Spinal cord (tissue), 10 donors: ENCODE results near the gene TRABD2B. TPM values are rescaled to one million over a fixed set of nuclear protein-coding genes. Genes with fewer than 3 reads are reported as not detected.
A peak's percentile ranks its signal among the peaks of the same experiment; 100 is the strongest.

Source experiments
- DNase-seq, 6 donors: peaks; one replicate each; pipeline versions ENCODE4 v3.0.0 to v3.0.0-alpha.2; 2013 to 2015; ENCODE audit warnings: low spot score in 6 of 6, low read depth in 4 of 6
- H3K27ac ChIP-seq: one replicate; pipeline ENCODE4 v1.5.1; 2013; ENCODE audit warnings: low read depth, low read length, control low read depth
- H3K27me3 ChIP-seq: one replicate; pipeline ENCODE4 v1.6.1; 2013; ENCODE audit warnings: low read length; ENCODE audit not compliant: control insufficient read depth, insufficient read depth
- H3K36me3 ChIP-seq: one replicate; pipeline ENCODE4 v1.6.1; 2013; ENCODE audit warnings: low read length; ENCODE audit not compliant: control insufficient read depth, insufficient read depth
- H3K4me1 ChIP-seq: one replicate; pipeline ENCODE4 v1.6.1; 2013; ENCODE audit warnings: low read length; ENCODE audit not compliant: control insufficient read depth, insufficient read depth
- H3K4me3 ChIP-seq: one replicate; pipeline ENCODE4 v1.5.1; 2013; ENCODE audit warnings: low read depth, low read length, control low read depth
- H3K9me3 ChIP-seq: one replicate; pipeline ENCODE4 v1.6.1; 2013; ENCODE audit warnings: low read length; ENCODE audit not compliant: control insufficient read depth, insufficient read depth
- WGBS: methylation state at CpG from one replicate; pipeline ENCODE4 v1.1.5; 2013; ENCODE audit warnings: missing lambda C conversion rate; ENCODE audit not compliant: insufficient coverage; 5-methylcytosine and 5-hydroxymethylcytosine counted together
- polyA plus RNA-seq, 2 donors: library from polyadenylated mRNA; unstranded; fragments of 120-200 nt; gene quantifications; one replicate each; pipeline ENCODE4 v1.2.1, GENCODE V29; 2013; ENCODE audit not compliant: insufficient read length in 2 of 2
- total RNA-seq, 2 donors: library from RNA; depleted of rRNA in 1 of 2; stranded (reverse); fragments of 120-200 nt in 1 of 2; fragments of >200 nt in 1 of 2; gene quantifications; one replicate each; pipeline versions ENCODE4 v1.2.3 to v1.2.4, GENCODE V29; 2013 to 2014
- donor health status: healthy.

Gene TRABD2B
- total and polyA plus RNA-seq, 4 donors: 0.89 to 3.1 (median 1.6) TPM

DNA sequence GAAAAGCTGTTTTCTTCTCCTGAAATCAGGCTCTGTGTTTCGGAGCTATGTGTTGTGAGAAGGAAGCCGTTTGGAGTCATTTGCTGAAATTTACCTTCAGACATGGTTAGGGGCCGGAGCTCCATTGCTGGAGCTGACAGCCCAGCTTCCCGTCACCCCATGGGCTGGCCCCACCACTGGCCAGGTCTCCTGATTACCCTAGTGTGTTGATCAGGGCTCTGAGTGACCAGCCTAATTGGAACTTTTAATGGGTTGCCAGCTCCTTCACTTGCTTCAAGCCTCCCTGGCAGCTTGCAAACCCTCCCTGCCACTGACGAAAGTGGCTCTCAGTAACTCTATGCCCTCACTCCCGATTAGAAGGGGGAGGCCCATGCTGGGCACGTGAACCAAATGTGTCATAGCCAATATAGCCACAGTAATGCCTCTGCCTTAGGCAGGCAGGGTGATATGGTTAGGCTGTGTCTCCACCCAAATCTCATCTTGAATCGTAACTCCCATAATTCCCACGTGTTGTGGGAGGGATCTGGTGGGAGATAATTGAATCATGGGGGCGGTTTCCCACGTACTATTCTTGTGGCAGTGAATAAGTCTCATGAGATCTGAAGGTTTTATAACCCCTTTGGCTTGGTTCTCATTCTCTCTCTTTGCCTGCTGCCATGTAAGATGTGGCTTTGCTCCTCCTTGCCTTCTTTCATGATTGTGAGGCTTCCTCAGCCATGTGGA is 224.1 kb downstream of the TRABD2B start:
- H3K36me3 ChIP-seq: no peaks in the 10 kb centered on the region
- H3K4me3 ChIP-seq: no peak overlapping the region
- H3K27ac ChIP-seq: no peak overlapping the region
- 78% methylated on average over 4 of the region's 11 CpGs for WGBS
- H3K4me1 ChIP-seq: peaks cover 20% of the 10 kb centered on the region
- no peak for DNase-seq
- H3K27me3 ChIP-seq: no peaks in the 10 kb centered on the region
- H3K9me3 ChIP-seq: no peaks in the 10 kb centered on the region

DNA sequence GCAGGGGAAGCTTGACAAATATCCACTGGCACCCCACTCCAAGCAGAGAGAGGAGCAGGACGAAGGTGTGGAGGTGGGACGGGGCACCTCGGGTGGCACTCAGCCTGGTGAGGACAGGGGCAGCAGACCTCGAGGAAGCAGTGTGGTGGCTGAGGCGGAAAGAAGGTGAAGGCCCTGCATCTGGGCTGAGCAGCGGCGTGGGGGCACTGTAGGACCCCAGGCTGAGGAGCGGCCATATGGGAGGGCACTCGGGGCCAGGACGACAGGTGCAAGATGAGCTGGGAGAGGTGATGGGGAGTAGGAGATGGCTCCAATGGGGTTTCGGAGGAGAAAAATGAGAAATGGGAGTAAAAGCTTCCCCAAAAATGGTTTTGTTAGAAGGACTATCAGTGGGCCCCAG is 224.9 kb downstream of the TRABD2B start:
- H3K27me3 ChIP-seq: no peaks in the 10 kb centered on the region
- H3K9me3 ChIP-seq: no peaks in the 10 kb centered on the region
- H3K4me1 ChIP-seq: peaks cover 26% of the 10 kb centered on the region
- no peak overlapping the region for H3K4me3 ChIP-seq
- DNase-seq: no peak
- 92% methylated on average over 10 of the region's 11 CpGs for WGBS
- no peaks in the 10 kb centered on the region for H3K36me3 ChIP-seq
- no peak overlapping the region for H3K27ac ChIP-seq

- 72% methylated on average over 12 of the region's 13 CpGs for WGBS
- H3K36me3 ChIP-seq: no peaks in the 10 kb centered on the region
Observed at GRCh38 chr1:47771751-47772150, 225.4 kb downstream of the TRABD2B start.

DNA sequence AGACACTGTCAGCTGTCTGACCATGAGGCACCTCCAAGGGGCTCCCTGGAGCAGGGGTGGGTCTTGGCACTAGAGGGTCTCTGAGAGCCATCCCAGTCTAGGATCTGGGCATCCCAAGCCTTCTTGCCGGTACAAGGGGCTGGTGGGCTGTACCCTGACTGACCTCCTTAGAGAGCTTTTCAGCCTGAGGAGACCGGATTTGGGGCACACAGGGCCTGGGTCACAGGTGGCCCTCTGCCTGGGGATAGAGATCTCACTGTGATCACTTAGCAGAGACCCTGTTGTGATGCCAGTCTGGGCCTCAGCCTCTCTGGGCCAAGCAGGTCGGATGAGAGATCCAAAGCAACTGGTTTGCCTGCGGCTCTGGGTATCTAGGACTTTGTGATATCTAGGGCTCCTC is 227.2 kb downstream of the TRABD2B start:
- no peaks in the 10 kb centered on the region for H3K9me3 ChIP-seq
- no peaks in the 10 kb centered on the region for H3K27me3 ChIP-seq
- H3K4me1 ChIP-seq: peaks cover 20% of the 10 kb centered on the region
- no peak overlapping the region for H3K4me3 ChIP-seq
- DNase-seq: no peak
- WGBS: 94% methylated on average over 4 of the region's 4 CpGs
- H3K36me3 ChIP-seq: no peaks in the 10 kb centered on the region
- no peak overlapping the region for H3K27ac ChIP-seq

More at GRCh38 chr1:47771751-47772150, 225.4 kb downstream of the TRABD2B start:
- no peak for DNase-seq
- Histone ChIP-seq H3K9me3 (no peaks in the 10 kb centered on the region), H3K27me3 (no peaks in the 10 kb centered on the region), H3K4me1 (peaks cover 22% of the 10 kb centered on the region), H3K27ac (no peak overlapping the region), H3K4me3 (no peak overlapping the region)

DNA sequence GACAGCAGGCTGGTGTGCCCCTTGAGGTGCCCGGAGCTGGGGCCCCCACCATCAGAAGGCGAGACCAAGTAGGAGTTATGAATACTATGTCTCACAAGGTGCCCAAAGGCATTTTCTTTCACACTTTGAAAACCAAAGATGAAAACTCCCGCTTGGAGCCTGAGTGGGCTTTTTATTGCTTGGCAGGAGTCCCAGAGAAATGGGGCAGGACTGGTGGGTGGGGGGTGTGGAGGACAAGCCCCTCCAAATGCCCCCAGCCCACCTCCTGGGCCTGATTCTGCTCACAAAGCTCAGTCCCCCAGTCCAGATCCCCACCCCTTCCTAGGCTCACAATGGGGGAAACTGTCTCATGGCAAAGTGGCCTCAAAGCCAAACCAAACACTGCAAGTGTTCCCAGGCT is 227.9 kb downstream of the TRABD2B start:
- Histone ChIP-seq H3K4me3 (no peak overlapping the region), H3K9me3 (no peaks in the 10 kb centered on the region), H3K27me3 (no peaks in the 10 kb centered on the region), H3K4me1 (peaks cover 22% of the 10 kb centered on the region), H3K36me3 (no peaks in the 10 kb centered on the region), H3K27ac (no peak overlapping the region)
- no CpG with 5 or more reads among the region's 3 CpGs for WGBS
- DNase-seq: peak in 1 of 6 donors; percentile 19

DNA sequence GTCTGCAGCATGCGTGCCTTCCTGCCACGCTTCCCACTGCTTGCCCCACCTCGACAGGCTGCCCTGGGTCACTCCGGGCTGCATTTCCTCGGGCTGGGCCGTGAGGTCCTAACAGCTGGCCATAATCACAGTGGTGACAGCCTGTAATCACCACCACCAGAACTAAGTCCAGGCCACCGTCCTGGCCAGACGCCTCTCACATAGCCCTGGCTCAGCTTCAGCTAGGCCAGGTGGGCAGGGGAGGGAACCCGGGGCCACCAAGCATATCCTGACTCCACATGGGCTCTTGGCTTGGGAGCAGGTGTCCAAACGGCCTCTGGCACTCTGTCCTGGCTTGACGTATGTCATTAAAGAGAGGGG is 229.5 kb downstream of the TRABD2B start:
- WGBS: 80% methylated on average over 9 of the region's 11 CpGs

DNA sequence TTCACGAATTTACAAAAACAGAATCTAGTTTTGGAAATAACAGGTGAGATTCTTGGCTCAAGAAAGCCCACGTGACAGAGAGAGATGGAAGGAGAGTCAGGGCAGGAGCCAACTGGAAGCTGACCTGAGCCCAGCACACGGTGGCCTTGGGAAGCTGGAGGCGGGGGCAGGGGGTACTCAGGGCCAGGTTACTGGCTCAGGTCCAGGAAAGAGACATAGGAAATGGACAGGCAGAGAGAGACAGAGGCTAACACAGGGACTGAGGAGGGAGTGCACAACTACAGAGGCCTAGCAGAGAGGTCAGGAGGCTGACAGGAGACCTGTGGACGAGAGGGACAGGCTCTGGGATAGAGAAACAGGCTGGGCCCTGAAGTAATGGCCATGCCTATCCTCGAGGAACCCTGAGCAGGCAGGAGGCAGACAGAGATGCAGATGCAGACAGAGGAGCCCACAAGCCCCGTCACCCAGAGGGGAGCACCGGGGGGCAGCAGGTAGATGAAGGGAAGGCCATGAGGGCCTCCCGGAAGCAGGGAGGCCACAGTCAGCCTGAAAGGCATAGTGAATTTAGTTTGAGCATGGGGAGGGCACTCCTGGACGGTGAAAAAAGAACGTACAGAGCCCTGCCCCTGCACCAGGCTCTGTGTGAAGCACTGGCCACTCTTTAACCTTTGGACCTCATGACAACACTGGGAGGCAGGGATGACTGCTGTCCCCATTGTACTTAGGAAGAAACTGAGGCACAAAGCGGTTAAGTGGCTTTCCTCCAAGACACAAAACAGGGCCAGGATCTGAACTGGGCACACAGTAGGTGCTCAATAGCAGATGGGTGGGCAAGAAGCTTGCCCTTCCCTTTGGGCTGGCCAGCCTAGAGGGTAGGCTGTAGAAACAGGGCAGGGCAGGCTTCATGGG is 230.1 kb downstream of the TRABD2B start:
- H3K9me3 ChIP-seq: no peaks in the 10 kb centered on the region
- H3K4me3 ChIP-seq: no peak overlapping the region
- H3K4me1 ChIP-seq: peaks cover 29% of the 10 kb centered on the region
- H3K27me3 ChIP-seq: no peaks in the 10 kb centered on the region
- WGBS: 74% methylated on average over 12 of the region's 12 CpGs
- DNase-seq: no peak
- no peak overlapping the region for H3K27ac ChIP-seq
- no peaks in the 10 kb centered on the region for H3K36me3 ChIP-seq

More for the DNA sequence above, 229.5 kb downstream of the TRABD2B start:
- no peaks in the 10 kb centered on the region for H3K27me3 ChIP-seq
- H3K4me1 ChIP-seq: peaks cover 29% of the 10 kb centered on the region
- H3K36me3 ChIP-seq: no peaks in the 10 kb centered on the region
- no peak overlapping the region for H3K4me3 ChIP-seq
- H3K27ac ChIP-seq: no peak overlapping the region
- H3K9me3 ChIP-seq: no peaks in the 10 kb centered on the region
- DNase-seq: no peak

DNA sequence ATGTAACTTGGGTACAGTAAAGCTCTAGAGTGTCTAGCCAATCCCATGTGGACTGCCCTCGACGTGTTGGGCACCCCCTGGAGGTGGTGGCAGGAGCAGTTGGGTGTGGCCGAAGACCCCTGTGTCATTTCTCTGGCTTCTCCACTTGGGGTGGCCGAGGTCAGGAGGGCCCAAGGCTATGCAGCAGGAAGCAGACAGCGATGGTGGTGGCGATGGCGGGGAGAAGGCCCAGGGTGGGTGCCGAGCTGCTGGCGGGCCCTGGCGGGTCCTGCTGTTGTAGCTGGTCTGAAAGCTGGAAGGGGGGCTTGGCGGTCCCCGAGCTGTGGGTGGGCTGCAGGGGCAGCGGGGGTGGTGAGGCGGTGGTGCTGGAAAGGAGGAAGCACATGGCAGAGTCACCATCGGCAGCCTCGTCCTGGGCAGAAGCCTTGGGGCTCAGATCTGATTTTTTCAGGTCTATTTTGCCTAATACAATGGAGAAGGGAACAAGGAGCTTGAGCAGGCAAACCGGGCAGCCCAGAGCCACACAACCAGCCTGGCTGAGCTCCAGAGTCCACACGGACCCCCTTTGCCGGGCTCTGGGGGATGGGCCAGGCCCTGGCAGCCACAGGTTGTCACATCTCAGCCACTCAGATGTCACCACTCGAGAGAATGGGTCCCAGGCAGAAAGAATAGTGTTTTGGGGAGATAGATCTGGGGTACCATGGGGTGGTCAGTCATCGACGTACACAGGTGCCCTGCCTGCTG is 231.3 kb downstream of the TRABD2B start:
- Histone ChIP-seq H3K27ac (no peak overlapping the region), H3K27me3 (no peaks in the 10 kb centered on the region), H3K36me3 (no peaks in the 10 kb centered on the region), H3K4me1 (peaks cover 33% of the 10 kb centered on the region), H3K4me3 (no peak overlapping the region), H3K9me3 (no peaks in the 10 kb centered on the region)
- no peak for DNase-seq
- 75% methylated on average over 22 of the region's 22 CpGs for WGBS

DNA sequence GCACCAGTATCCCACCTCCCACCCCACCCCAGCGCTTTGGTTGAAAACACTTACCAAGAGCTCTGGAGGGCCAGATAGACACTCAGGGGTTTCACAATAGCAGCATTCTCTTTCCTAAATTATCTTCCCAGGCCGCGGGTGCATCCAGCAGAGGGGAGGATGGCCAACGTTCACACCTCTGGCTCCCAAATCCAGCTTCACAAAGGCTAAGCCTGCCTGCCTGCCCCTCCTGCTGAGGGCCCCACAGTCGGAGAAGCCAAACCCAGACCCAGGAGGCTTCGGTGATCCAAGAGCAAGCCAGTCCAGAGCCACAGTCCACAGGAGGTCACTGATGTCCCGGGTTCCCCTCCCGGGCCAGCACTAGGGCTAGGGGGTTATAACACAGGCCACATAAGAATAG is 231.9 kb downstream of the TRABD2B start:
- H3K4me1 ChIP-seq: peaks cover 38% of the 10 kb centered on the region
- H3K9me3 ChIP-seq: no peaks in the 10 kb centered on the region
- H3K27ac ChIP-seq: no peak overlapping the region
- H3K36me3 ChIP-seq: no peaks in the 10 kb centered on the region
- H3K27me3 ChIP-seq: no peaks in the 10 kb centered on the region
- WGBS: 63% methylated on average over 6 of the region's 8 CpGs
- no peak for DNase-seq
- no peak overlapping the region for H3K4me3 ChIP-seq
